Fibroblast of skin of back (primary cell): Measurements from ENCODE around the gene MAML3.

Source experiments
- DNase-seq: peaks from one replicate; pipeline ENCODE4 v3.0.0-alpha.2; 2013

Gene MAML3

GRCh38 chr4:139745111-139745639, 408.8 kb downstream of the MAML3 start:
- DNase-seq = no peak

- no peak for DNase-seq
These were observed 409.8 kb downstream of the MAML3 start for GRCh38 chr4:139744232-139744631.

GRCh38 chr4:139743027-139743426, 411.0 kb downstream of the MAML3 start:
- DNase-seq = no peak

GRCh38 chr4:139740531-139741041, 413.4 kb downstream of the MAML3 start:
- DNase-seq = peak; percentile 83

- DNase-seq = no peak
These were observed 413.9 kb downstream of the MAML3 start for GRCh38 chr4:139740121-139740520.

GRCh38 chr4:139738846-139739613, 415.0 kb downstream of the MAML3 start:
- no peak for DNase-seq

- DNase-seq = no peak
These were observed 417.3 kb downstream of the MAML3 start for GRCh38 chr4:139736661-139737060.

- no peak for DNase-seq
These were observed 417.7 kb downstream of the MAML3 start for GRCh38 chr4:139736274-139736660.

- peak; percentile 11 for DNase-seq
These were observed 418.4 kb downstream of the MAML3 start for GRCh38 chr4:139735381-139736273.

GRCh38 chr4:139734875-139735380, 419.1 kb downstream of the MAML3 start:
- peak; percentile 59 for DNase-seq

GRCh38 chr4:139734201-139734874, 419.6 kb downstream of the MAML3 start:
- no peak for DNase-seq

GRCh38 chr4:139732991-139733570, 420.9 kb downstream of the MAML3 start:
- DNase-seq = no peak

GRCh38 chr4:139728840-139729239, 425.1 kb downstream of the MAML3 start:
- DNase-seq = no peak

- DNase-seq = no peak
These were observed 425.8 kb downstream of the MAML3 start for GRCh38 chr4:139728146-139728545.

GRCh38 chr4:139726615-139727014, 427.4 kb downstream of the MAML3 start:
- no peak for DNase-seq

GRCh38 chr4:139725236-139725635, 428.7 kb downstream of the MAML3 start:
- no peak for DNase-seq

GRCh38 chr4:139721789-139722188, 432.2 kb downstream of the MAML3 start:
- no peak for DNase-seq

GRCh38 chr4:139720806-139721205, 433.2 kb downstream of the MAML3 start:
- no peak for DNase-seq

GRCh38 chr4:139719381-139720101, 434.4 kb downstream of the MAML3 start:
- no peak for DNase-seq

- DNase-seq = no peak
These were observed 435.2 kb downstream of the MAML3 start for GRCh38 chr4:139718833-139719232.

- DNase-seq = no peak
These were observed 435.6 kb downstream of the MAML3 start for GRCh38 chr4:139718358-139718757.
